Retinal pigment epithelial cell (primary cell): ENCODE results near the gene C1orf87.

Experiments used
- DNase-seq: peaks from one replicate; pipeline ENCODE4 v3.0.0-alpha.2; 2010; ENCODE audit warnings: low read depth
- H3K4me3 ChIP-seq: 2 replicates; pipeline ENCODE4 v1.5.1; 2011; ENCODE audit warnings: mild to moderate bottlenecking, low read length, control low read depth, moderate library complexity
- TF ChIP-seq, protein P1 (sequence below): conservative IDR thresholded peaks from 2 replicates; pipeline ENCODE4 v1.5.1; 2011; ENCODE audit warnings: low read depth, low read length, control low read depth, inconsistent platforms

C1orf87 gene

DNA sequence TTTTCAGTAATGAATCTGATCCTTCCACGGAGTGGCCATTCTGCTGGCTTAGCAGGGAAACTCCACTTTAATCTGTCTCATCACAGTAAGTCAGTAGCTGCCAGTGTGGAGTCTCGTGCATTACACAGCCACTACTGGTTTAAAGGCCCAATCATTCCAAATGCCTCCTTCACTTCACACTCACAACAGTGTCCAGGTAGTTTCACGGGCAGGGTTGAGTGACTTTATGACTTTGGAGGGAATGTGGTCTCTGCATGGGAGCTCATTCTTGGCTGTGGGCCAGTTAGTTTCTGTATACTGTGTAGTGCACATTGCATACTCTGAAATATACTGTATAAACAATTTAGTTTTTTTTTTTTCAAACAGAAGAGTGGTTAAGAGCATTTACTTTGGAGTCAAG is 34.6 kb upstream of the C1orf87 start:
- H3K4me3 ChIP-seq, result no peak overlapping the region
- TF ChIP-seq, protein P1, sequence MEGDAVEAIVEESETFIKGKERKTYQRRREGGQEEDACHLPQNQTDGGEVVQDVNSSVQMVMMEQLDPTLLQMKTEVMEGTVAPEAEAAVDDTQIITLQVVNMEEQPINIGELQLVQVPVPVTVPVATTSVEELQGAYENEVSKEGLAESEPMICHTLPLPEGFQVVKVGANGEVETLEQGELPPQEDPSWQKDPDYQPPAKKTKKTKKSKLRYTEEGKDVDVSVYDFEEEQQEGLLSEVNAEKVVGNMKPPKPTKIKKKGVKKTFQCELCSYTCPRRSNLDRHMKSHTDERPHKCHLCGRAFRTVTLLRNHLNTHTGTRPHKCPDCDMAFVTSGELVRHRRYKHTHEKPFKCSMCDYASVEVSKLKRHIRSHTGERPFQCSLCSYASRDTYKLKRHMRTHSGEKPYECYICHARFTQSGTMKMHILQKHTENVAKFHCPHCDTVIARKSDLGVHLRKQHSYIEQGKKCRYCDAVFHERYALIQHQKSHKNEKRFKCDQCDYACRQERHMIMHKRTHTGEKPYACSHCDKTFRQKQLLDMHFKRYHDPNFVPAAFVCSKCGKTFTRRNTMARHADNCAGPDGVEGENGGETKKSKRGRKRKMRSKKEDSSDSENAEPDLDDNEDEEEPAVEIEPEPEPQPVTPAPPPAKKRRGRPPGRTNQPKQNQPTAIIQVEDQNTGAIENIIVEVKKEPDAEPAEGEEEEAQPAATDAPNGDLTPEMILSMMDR, result no peak
- no peak for DNase-seq

DNA sequence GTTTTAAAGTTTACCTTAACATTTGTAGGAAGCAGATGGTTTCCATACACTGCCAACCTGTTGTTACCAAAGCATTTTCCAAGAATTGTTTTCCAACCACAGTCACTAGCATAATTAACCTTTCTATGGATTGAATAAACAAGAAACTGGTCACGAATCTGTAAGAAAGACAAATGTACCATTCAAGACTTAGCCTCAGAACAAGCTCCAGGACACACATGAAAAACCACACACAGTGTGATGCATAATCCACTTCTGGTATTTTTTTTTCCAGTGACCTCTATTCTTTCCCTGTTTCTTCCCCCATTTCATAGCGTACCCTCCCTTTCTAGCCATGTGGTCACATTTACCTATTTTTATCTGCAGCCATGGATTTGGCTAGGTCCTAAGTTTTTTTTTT is 29.6 kb upstream of the C1orf87 start:
- DNase-seq, result no peak
- no peak overlapping the region for H3K4me3 ChIP-seq

DNA sequence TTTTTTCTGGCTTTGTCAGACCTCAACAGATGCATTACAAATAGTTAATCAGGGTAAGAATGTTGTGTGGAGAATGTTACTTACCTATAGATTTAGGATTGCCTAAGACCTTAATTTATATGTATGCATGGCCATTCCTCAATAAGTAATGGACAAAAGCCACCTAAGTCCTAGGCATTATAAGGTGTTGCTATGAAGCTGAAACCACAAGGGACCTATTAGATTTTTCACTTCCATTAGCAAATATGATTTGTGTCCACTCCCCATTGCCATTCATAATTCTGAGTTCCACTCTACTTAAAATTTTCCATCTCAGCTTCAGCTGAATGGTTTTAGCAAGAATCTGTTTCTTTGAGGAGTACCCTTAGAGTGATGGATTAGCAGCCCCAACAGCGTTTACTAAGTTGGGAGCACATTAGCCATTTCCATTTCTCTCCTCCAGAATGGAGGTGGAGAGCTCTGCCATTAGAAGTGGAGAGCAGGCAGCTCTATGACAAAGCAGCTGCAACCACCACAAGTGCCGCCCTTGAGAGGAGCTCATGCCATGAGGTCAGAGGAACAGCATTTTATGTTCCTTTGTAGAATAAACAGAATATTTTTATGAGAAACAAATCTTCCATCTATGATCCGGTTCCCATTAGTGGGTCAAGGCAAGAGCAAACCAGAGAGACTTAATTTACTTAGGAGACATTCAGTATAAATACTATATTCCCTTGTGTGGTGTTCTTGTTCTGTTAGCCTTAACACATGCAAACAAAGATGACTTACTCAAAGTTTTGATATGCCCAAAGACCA is 28.9 kb upstream of the C1orf87 start:
- DNase-seq, result no peak
- TF ChIP-seq, protein P1, result no peak
- no peak overlapping the region for H3K4me3 ChIP-seq

More for the DNA sequence above, 29.6 kb upstream of the C1orf87 start:
- TF ChIP-seq, protein P1, result no peak

DNA sequence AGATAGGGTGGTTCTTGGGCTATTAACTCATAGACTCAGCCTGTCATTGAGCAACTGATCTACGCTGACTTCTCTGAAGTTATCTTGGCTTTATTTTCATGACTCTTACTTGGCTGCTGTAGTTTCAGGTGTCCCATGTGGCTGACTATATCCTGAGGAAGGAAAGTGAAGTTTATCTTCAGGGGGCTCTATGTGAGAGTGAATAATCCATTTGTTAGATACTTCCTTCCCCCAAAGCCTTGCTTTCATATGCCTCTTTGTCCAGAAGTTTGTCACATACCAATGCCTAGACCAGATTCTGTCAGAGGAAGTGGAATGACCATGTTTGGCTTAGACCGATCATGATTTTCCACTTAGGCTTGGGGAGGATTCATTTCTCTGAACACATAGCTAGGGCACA is 27.9 kb upstream of the C1orf87 start:
- DNase-seq, result no peak
- TF ChIP-seq, protein P1, result no peak
- H3K4me3 ChIP-seq, result no peak overlapping the region

DNA sequence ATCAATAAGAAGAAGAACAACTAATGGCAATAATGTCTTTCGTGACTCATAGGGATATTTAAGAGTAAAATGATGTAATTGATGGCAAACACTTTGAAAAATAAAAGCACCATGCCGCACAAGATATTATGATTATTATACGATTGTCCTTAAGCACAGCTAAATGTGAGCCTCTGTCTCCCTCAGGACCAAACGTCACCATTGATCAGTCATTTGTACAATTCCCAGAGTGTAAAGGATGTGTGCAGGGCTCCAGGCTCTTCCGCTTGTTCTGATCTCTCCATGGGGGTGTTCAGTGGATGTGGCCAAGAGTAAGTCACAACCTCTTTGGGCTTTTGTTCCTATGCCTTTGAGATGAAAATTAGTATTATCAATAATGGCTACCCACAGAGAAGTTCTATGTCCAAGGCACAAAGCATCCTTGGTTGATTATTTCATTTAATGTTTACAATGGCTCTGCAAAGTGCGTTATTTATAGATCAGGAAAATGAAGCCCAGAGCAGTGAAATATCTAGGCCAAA is 17.7 kb upstream of the C1orf87 start:
- no peak for DNase-seq
- no peak overlapping the region for H3K4me3 ChIP-seq
- TF ChIP-seq, protein P1, result no peak

DNA sequence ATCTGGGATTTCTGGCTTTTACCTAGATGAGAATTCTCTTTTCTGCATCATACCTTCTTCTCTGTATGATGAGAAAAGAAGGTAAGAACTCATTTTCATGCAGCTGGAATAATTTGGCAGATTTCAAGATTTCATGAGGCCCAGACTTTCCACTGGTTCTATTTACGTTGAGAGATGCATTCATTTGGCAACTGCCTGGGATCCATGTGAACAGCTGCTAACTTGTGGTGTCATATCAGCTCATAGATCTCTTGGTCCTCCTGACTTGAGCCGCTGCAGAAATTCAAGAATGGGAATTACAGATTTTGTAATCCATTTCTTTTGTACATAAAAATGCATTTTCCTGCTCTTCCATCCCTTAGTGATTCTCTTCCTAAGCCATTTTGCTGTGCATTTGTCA is 17.1 kb upstream of the C1orf87 start:
- no peak overlapping the region for H3K4me3 ChIP-seq
- TF ChIP-seq, protein P1, result no peak
- DNase-seq, result no peak

DNA sequence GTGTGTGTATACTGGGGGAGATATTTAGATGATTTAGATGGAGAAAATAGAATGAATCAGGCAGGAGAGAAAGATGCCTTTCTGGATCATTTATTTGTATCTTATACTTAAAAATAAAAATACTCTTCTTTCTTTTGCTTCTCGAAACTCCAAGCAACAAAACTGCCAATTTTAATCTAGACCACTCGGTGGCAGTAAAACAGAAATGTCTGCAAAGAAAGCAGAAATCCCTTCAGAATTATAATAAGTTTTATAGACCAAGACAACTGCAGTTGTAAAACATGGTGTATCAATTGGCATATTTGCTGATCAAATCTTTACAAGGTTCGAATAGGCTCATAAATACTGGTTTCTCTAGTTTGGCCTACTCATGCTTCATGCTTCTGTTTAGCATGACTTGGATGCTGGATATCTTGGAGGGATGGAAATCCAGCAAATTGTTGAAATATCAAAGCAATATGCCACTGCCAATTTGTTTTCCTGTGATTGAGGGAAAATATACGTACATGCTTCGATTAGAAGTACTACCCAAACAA is 15.1 kb upstream of the C1orf87 start:
- no peak overlapping the region for H3K4me3 ChIP-seq
- DNase-seq, result no peak
- TF ChIP-seq, protein P1, result peak; percentile 44
